G401 (cell line): ENCODE results near the gene LGALS7B. TPM values are rescaled to one million over a fixed set of nuclear protein-coding genes. Genes with fewer than 3 reads are reported as not detected.
"Not testable (repeated sequence)": the region's sequence is repeated elsewhere in the genome, so short reads cannot be mapped to it uniquely, and the experiment has no call there.

Experiments
- DNase-seq: peaks from one replicate; pipeline ENCODE4 v3.0.0-alpha.2; 2015; ENCODE audit warnings: low spot score
- in situ Hi-C: cut with HindIII; loops from 2 replicates; pipeline ENCODE4 v1.10.0; 2016; ENCODE audit warnings: low sequenced_read_pairs, mixed read lengths
- total RNA-seq: library from RNA; depleted of rRNA; stranded (reverse); fragments of >200 nt; shearing (Covaris generic); gene quantifications from 2 replicates; pipeline ENCODE4 v1.2.3, GENCODE V29; 2014; rRNA removed

Gene LGALS7B
- not detected in 2 replicates for total RNA-seq

DNA sequence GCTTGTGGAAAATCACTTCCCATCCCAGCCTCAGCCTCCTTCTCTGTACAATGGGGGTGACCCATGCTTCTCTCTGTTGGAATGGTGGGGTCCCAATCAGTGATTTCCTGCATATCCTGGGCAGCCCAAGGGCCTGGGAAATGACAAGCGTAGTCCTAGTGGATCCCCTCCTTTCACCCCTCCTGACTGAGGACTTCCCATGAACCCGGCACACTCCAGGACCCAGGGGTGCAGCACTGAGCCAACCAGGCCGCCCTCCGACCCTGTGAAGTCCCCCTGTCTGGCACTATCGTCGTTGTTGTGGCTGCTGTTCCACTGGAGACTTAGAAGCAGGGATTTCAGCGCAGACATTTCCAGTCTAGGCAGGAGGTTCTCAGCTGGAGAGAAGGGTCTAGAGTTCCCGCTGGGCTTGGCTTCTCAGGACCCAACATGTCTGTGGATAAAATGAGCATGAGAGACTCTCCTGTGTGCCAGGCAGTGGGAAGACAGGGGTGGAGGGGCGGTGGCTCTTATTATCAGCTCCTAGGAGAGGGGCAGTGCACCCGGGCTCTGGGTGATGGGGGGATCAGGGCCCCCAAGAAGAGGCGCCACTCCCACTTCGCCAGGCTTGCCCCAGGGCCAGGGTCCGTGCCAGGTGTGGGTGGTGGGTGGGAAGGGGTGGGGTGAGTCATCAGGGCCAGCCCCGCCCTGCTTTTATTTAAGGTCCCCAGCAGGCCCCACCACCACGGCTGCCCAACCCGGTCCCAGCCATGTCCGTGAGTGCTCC lies at the start of gene LGALS7B:
Gene LGALS7B (plus strand): TSS at position 723 of the 766 bp plus-strand sequence. CDS start 27 bp downstream, at position 750.
- DNase-seq, result no peak
- in situ Hi-C loops, result no loop called here

DNA sequence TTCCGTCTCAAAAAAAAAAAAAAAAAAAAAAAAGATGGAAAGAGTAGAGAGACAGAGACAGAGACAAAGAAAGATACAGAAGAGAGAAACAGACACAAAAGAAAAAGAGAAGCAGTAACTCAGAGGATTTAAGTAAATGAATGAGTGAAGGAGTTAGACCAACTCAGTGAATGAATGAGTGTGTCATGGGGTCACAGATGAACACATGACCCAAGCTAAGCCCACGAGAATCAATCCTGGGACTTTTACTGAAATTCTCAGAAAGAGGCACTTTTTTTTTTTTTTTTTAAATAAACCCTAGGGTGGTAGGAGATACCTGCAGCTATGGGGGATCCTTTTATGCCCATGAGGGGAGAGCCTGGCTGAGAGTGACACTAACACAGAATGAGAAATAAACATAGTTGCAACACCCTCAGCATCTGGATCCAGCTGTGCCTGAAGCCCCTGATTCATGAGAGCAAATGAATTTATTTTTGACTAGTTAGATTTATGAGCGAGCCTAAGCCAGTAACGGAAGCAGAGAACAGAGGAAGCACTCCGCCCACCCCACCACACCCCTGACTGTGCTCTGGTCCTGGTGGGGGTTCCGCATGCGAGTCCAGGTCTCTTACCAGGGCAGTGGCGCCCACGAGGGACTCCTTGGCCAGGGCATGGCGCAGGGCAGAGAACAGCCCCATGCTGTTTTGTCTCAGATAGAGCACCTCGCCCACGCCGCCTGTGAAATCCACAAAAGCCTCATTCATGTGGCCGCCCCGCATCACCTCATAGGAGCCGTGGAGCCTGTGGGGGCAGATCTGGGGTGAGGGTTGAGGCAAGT lies 49.4 kb upstream of the LGALS7B start:
- in situ Hi-C loops, result no loop called here

DNA sequence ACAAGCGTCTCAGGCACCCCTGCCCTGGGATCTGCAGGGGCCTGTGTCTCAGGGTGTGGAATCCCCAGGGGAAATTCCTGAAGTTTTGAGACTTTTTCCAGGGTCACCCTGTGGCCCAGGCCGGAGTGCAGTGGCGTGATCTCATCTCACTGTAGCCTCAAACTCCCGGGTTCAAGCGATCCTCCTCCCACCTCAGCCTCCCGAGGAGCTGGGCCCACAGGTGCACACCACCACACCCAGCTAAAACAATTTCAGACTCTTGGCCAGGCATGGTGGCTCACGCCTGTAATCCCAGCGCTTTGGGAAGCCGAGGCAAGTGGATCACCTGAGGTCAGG lies 48.8 kb upstream of the LGALS7B start:
- in situ Hi-C loops, result no loop called here
- DNase-seq, result no peak

More for the DNA sequence above, 49.4 kb upstream of the LGALS7B start:
- no peak for DNase-seq

DNA sequence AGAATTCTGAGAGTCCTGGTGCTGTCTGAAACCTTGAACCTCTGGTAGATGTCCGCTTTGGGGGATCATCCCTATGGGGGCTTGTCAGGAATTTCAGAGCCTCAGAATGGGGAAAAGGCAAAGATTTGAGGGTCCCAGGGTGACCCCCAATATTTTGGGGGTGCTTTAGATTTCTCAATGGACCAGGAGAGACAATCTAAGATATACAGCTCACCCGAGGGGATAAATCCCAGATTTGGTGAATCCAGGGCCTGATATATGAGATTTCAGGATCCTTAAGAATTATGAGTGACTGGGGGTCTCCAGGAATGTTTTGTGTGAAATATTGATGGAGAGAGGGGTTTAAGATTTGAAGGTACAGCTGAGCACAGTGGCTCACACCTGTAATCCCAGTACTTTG lies 48.1 kb upstream of the LGALS7B start:
- DNase-seq, result no peak
- in situ Hi-C loops, result no loop called here

DNA sequence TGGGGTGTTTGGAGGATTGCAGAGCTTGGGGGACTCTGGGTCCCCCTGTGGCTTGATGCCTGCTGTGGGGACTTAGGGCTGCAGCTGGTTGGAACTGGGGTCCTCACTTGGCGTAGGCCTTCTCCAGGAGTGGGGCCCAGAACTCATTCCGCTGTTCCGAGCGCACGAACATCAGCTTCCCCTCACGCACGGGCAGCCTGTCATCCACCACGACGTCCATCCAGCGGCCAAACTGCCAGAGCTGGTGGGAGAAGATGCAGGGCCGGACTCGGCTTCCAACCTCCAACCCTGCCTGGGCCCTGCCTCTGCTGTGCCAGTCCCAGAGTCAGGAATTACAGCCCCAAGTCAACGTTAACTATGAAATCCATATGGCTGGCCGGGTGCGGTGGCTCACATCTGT lies 47.3 kb upstream of the LGALS7B start:
- in situ Hi-C loops, result no loop called here
- no peak for DNase-seq

DNA sequence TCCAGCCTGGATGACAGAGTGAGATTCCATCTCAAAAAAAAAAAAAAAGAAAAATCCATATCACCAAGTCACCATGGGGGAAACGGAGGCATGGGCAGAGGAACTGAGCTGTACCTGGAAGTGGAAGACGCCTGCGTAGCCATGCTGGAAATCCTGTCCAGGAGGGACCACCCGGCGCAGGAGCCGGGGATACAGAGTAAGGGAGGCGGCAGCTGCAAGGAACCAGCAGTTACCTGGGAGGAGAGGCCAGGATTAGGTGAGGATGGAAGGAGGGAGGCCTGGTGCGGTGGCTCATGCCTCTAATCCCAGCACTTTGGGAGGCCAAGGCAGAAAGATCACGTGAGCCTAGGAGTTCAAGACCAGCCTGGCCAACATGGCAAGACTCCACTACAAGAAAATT lies 46.7 kb upstream of the LGALS7B start:
- in situ Hi-C loops, result no loop called here
- DNase-seq, result no peak

DNA sequence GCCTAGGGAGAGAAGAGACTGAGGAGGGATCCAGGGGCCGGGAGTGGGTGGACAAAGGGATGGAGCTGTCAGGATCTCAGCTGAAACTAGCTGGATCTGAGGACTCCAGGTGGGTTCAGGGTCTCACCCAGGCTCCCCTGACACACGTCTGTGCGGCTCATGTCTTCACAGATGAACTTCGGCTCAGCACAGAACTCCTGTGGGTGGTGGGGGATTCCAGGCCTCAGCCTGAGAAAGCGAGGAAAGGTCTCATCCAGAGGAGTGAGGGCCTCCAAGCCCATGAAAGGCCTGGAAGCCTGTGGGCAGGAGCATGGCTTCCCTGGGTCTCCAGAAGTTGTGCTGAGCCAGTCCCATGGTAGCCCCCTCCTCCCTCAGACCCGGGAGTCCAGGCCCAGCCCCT lies 46.1 kb upstream of the LGALS7B start:
- in situ Hi-C loops, result no loop called here
- DNase-seq, result no peak

DNA sequence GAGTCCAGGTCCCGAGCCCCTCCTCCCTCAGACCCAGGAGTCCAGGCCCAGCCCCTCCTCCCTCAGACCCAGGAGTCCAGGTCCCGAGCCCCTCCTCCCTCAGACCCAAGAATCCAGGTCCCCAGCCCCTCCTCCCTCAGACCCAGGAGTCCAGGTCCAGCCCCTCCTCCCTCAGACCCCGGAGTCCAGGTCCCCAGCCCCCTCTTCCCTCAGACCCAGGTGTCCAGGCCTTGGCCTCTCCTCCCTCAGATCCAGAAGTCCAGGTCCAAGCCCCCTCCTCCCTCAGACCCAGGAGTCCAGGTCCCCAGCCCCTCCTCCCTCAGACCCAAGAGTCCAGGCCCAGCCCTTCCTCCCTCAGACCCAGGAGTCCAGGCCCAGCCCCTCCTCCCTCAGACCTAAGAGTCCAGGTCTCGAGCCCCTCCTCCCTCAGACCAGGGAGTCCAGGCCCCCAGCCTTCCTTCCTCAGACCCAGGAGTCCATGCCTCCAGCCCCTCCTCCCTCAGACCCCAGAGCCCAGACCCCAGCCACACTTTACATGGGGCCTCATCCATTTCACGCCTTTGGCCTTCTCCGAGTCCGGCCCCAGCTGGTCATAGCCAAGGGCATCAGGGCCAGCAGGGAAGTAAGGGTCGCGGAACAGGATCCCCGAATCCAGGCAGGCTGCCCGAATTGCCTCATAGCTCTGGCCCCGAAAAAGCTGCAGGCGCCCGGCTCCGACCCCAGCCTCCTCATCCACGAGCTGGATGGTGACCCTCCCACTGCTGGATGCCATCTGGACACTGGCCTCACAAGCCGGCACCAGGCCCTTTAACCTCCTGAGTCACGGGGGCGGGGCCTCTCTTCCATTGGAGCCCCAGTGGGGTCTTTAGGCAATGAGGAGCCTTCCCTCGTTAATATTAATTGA lies 45.4 kb upstream of the LGALS7B start:
- no peak for DNase-seq
- in situ Hi-C loops, result no loop called here

DNA sequence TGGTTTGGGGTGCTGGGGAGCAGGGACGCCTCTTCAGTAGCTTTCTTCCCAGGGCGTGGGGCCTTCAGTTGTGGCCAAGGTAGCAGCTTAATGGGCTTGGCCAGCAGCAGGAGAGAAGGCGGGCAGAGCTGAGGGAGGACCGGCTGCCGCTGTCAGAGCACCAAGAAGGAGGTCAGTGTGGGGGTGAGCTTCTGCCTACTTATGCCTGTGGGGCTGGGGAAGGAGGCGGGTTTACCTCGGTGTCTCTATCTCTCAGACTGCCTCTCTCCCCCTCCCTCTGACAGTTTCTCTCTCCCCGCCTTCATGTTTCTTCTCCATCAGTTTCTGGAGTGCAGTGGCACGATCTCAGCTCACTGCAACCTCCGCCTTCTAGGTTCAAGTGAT lies 44.7 kb upstream of the LGALS7B start, which contains the start of gene CAPN12:
Gene CAPN12 (minus strand): TSS at position 177 of the 384 bp plus-strand sequence. CDS start 309 bp downstream, outside the sequence.
- in situ Hi-C loops, result no loop called here
- DNase-seq, result no peak

DNA sequence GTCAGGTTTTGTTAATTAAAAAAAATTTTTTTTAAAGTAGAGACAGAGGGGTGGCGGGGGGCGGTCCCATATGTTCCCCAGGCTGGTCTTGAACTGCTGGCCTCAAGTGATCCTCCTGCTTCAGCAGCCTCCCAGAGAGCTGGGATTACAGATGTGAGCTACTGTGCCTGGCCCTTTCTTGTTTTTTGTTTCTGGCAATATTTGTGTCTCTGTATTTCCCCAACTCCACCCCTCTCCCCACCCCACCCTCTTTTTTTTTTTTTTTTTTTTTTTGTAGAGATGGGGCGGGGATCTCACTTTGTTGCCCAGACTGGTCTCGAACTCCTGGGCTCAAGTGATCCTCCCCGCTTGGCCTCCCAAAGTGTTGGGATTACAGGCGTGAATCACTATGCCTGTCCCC lies 44.1 kb upstream of the LGALS7B start:
- in situ Hi-C loops, result no loop called here

DNA sequence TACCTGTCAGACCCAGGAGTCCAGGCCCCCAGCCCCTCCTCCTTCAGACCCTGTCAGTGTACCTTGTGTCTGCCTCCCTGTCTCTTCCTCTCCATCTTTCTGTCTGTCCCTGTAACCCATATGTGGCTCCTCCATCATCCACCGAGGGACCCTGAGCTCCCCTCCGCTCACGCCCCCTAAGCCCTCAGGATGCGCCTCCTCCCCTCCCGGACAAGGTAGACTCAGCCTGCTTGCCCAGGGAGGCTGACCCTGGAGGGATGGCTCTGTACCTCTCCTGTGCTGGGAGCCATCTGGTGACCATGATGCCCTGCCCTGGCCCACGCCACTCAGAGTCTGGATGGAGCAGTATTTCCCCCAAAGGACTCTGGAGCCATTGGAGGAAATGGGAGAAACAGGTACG lies 43.7 kb upstream of the LGALS7B start:
- in situ Hi-C loops, result no loop called here
- DNase-seq, result no peak

More for the DNA sequence above, 44.1 kb upstream of the LGALS7B start:
- DNase-seq, result no peak

DNA sequence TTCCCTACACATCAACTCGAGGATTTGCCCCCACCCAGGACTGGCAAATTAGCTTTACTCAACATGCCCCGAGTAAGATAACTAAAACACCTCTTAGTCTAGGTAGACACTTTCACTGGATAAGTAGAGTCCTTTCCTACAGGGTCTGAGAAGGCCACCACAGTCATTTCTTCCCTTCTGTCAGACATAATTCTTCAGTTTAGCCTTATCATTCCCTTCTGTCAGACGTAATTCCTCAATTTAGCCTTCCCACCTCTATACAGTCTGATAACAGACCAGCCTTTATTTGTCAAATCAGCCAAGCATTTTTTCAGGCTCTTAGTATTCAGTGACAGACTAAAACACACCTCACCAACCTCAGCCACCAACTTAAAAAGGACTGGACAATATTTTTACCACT lies 35.2 kb upstream of the LGALS7B start:
- DNase-seq, in situ Hi-C loops: not testable (repeated sequence)

DNA sequence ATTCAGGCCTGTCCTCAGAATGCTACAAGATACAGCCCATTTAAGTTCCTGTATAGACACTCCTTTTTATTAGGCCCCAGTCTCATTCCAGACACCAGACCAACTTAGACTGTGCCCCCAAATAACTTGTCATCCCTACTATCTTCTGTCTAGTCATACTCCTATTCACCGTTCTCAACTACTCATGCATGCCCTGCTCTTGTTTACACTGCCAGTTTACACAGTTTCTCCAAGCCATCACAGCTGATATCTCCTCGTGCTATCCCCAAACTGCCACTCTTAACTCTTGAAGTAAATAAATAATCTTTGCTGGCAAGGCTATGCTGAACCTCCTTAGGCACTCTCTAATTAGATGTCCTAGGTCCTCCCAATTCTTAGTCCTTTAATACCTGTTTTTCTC lies 34.8 kb upstream of the LGALS7B start:
- in situ Hi-C loops, DNase-seq: not testable (repeated sequence)

DNA sequence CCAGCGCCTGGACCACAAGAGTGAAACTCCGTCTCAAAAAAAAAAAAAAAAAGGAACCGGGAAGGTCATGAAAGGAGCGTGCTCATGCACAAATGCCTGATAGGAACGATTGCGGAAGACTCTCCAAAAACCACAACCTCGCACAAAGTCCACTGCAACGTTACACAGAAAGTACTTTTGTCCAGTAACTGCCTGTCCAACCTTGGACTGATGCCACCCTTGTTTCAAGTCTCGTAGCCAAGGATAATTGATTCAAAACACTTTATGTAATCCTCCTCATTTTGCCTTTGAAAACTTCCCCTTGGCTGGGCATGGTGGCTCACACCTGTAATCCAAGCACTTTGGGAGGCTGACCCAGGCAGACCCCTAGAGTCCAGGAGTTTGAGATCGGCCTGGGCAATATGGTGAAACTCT lies 29.4 kb upstream of the LGALS7B start:
- in situ Hi-C loops, result no loop called here
- DNase-seq, result no peak

DNA sequence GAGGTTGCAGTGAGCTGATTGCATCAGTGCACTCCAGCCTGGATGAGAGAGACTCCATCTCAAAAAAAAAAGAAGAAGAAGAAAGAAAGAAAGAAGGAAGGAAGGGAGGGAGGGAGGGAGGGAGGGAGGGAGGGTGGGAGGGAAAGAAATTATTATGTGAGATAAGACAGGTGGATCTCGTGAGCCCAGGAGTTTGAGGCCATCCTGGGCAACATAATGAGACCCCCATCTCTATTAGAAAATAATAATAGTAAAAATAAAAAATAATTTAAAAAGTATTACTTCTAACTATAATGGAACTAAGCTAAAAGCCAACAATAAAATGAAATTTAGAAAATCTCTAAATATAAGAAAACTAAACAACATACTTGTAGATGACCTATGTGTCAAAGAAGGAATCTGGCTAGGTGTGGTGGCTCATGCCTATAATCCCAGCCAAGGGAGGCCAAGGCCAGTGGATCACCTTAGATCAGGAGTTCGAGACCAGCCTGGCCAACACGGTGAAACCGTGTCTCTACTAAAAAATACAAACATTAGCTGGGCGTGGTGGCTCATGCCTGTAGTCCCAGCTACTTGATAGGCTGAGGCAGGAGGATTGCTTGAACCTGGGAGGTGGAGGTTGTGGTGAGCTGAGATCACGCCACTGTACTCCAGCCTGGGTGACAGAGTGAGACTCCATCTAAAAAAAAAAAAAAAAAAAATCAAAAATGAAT lies 28.0 kb upstream of the LGALS7B start:
- in situ Hi-C loops, DNase-seq: not testable (repeated sequence)

DNA sequence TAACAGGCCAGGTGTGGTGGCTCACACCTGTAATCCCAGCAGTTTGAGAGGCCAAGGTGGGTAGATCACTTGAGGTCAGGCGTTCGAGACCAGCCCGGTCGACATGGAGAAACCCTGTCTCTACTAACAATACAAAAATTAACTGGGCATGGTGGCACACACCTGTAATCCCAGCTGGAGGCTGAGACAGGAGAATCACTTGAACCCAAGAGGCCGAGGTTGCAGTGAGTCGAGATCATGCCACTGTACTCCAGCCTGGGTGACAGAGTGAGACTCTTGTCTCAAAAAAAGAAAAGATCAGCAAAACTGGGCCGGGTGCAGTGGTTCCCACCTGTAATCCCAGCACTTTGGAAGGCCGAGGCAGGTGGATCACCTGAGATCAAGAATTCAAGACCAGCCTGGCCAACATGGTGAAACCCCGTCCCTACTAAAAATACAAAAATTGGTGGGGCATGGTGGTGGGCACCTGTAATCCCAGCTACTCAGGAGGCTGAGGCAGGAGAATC lies 27.1 kb upstream of the LGALS7B start:
- DNase-seq, in situ Hi-C loops: not testable (repeated sequence)

DNA sequence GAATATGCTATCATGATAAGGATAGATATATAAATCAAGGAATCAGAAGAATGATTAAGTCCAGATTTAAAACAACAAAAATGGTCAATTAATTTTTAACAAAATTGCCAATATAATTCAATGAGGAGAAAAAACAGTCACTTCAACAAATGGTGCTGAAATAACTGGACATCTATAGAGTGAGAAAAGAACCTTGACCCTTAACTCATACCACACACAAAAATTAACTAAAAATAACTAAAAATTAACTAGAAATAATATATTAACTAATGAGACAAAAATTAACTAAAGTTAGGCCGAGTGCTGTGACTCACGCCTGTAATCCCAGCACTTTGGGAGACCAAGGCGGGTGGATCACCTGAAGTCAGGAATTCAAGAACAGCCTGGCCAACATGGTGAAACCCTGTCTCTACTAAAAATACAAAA lies 25.2 kb upstream of the LGALS7B start:
- no peak for DNase-seq
- in situ Hi-C loops, result no loop called here

DNA sequence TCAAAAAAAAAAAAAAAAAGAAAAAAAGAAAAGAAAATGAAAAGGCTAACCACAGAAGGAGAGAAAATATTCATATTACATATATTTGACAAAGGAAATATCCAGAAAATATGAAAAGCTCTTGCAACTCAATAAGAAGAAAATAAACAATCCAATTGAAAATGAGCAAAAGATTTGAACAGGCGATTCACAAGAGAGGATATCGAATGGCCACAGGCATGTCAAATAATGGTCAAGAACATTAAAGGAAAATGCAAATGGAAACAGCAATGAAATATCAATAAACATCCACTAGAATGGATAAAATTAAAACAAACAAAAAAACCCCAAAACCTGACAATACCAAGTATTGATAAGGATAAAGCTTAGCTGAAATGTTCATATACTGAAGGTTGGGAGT lies 23.8 kb upstream of the LGALS7B start:
- in situ Hi-C loops, result no loop called here
- DNase-seq, result no peak
